HS-5 (cell line): Measurements from ENCODE around the gene AKAP1.

Experiments used
- DNase-seq: peaks from one replicate; pipeline ENCODE4 v3.0.0-alpha.2; 2012; ENCODE audit warnings: low read depth

AKAP1 gene

DNA sequence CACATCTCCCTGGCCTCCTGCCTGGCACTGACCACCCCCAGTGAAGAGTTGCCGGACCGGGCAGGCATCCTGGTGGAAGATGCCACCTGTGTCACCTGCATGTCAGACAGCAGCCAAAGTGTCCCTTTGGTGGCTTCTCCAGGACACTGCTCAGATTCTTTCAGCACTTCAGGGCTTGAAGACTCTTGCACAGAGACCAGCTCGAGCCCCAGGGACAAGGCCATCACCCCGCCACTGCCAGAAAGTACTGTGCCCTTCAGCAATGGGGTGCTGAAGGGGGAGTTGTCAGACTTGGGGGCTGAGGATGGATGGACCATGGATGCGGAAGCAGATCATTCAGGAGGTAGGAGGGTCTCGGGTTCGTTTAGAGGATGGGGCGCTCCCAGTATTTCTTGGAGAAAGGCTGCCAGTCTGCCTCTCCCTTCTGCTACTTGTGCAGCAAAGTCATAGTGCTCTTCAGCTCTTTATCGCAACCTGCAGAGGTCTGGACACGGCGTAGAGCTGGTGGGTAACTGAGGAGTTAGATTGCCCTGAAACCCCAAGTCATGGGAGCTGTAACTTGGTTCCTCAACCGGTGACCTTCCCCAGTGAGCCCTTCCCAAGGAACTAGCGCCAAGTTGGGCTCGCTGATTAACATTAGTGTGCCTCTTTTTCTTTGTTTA, 21.9 kb downstream of the AKAP1 start:
- DNase-seq = no peak

DNA sequence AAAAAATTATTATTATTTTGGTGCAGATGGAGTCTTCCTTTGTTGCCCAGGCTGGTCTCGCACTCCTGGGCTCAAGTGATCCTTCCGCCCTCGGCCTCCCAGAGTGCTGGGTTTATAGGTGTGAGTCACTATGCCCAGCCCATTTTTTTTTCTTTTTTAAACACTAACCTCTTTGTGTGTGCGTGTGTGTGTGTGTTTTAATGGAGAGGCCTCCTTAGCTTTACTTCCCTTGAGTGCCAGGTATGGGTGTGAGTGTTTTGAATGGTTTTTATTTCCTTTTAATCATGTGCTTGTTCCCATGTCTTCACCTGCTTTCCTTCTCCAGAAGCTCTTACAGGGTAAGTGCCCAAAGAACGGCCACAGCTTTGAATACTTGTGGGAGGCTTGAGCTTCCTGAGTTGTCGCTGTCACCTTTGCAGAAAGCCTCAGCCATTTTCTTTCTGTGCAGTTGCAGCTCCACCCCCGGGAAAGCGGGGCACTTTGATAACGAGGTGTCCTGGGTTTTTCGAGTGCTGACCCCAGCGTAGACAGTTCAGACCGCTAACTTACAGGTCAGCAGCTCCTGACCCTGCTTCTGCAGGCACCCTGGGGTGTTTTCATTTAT, 22.6 kb downstream of the AKAP1 start:
- DNase-seq = no peak

DNA sequence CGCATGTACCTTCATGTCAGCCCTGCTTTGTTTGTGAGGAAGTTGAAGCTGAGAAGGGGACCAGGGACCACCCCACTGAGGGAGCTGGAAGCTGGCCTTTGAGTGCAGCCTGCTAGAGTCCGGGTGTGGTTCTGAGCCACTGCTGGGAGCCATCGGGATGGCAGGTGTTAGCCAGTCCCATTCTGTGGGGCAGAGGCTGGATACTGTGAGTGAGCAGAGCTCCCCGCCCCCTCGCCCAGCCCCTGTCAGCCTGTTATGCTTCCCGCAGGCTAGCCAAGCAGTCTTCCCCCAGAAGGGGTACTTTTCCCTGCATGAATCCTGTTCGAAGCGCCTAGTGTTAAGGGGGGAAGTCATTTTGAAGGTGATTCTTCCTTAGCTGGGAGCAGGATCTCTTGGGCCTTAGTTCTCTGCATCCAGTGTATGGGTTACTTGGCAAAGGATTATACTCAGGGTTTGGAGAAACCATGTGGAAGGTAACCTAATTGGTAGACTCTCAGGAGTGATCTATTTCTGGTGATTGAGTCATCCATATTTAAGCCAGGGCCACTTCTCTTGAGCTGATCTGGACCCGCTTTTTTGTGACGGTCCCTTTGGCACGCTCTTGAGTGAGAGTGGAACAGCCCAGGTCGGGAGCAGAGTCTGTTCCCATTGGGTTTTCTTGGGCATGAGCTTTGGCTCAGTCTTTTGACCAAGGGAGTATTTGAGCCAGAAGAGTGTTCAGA, 23.8 kb downstream of the AKAP1 start:
- no peak for DNase-seq

DNA sequence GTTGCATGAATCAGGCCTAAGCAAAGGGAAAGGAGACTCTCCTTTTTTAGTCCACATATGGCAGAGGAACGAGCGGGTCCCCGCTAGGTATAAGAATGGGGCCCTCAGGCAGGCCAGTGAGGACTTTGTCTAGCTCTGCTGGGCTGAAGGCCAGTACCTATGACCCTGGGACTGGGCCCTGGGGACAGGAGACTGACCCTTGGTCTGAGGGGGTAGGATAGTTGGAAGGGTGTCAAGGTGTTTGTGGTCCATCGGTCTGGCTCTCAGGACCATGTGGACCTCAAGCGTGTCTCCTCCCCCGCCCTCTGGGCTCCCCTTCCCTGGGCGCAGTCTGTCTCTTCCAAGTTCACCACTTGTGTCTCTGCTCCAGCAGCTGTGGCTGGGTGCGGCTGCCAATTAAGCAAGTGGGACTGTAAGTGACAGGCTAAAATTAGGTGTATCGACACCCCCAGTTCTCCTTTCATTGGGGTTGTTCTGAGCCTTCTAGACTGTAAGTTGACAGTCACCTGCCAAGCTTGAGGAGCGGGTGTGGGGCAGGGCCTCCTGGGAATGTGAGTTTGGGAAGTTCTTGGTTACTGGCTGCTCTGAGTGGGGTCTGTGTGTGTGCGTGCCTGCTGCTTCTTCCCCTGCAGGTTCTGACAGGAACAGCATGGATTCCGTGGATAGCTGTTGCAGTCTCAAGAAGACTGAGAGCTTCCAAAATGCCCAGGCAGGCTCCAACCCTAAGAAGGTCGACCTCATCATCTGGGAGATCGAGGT, 24.5 kb downstream of the AKAP1 start:
- no peak for DNase-seq

DNA sequence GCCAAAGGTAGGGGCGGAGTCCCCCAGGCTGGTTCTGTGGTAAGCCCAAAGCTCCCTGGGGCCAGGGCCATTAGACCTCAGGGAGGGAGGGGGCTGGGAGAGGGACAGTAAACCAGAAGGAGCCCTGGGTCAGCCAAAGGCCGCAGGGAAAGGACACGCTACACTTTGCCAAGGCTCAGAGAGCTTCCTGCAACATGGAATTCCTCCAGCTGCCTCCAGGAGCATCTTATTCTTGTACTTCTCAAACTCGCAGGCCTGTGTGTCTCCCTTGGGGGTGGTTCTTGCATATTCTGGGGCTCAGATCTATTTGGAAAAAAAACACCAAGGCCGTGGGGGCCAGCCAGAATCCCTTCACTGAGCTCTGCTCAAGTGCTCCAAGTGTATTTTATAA, 25.1 kb downstream of the AKAP1 start:
- no peak for DNase-seq

DNA sequence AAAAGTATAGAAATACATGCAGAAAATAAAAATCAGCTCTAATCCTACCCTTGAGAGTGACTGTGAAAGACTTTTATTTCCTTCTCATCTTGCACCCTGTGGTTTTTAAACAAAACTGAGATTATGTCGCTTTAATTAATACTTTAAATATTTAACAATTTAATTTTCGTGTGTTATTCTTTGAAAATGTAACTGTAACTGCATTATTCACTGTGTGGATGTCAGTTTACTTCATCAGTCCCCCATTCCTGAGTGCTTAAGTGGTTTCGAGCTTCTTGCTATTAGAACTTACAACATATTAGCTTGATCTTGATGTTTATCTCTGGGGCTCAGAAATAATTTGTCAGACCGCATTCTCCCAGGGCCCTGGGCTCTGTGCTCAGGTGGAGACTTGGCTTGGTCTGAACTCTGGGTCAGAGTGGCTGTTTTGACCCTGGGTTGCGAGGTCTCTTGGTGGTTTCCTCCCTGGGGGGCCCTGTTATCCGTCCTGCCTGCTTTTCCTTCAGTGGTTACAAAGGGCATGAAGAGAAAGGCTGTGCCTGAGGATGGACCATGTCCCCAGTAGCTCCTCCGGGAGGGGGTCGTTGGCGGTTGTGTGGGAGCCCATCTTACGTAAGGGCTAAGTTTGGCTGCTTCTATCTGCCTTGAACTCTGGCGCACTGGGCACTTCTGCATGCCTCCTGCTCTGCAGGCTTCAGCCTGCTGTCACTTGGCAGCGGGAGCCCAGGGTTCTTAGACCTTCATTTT, 25.7 kb downstream of the AKAP1 start:
- DNase-seq = no peak

DNA sequence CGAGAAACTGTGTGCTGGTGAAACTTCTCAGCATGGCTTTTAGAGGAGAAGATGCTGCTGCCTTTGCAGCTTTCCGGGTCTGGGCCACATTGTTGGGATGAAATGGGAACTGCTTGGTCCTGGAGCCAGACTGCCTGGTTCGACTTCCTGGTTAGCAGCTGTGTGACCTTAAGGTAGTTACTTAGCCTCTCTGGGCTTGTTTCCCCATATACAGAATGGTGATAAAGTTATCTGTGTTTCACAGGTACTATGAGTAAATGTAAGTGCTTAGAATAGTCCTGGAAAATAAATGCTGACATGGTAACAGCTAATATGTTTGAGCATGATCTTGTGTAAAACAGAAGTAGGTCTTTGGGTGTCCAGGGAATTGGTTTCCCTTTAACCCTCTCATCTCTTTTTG, 26.3 kb downstream of the AKAP1 start:
- DNase-seq = no peak

DNA sequence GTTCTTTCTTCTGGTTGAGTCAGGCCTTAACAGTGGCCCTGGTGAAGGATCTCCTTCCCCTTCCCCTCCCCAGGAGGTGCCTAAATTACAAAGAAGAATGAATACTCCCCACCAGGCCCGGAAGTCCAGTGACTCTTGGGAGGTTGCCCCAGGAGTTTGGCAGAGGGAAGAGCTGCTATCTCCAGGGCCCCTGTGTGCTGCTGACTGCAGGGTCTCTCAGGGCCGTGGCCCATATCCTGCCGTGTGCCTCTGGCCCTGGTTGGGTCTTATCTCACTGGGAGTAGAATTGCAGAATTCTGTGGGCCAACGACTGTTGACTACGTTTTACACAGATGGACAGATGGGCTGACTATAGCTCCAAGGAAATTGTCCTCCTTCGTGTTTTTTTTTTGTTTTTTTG, 28.0 kb downstream of the AKAP1 start:
- DNase-seq = no peak

DNA sequence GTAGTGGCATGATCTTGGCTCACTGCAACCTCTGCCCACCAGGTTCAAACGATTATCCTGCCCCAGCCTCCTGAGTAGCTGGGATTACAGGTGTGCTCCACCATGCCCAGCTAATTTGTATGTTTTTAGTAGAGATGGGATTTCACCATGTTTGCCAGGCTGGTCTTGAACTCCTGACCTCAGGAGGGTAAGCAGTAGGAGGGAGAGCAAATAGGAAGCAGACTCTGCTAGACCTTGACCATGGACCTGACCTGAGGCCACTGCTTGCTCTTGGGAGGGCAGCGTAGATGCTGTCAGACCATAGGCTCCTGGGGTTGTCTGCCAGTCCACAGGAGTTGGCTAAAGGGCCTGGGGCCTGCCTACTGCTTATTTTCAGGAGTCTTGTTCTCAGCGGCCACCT, 28.6 kb downstream of the AKAP1 start:
- no peak for DNase-seq

DNA sequence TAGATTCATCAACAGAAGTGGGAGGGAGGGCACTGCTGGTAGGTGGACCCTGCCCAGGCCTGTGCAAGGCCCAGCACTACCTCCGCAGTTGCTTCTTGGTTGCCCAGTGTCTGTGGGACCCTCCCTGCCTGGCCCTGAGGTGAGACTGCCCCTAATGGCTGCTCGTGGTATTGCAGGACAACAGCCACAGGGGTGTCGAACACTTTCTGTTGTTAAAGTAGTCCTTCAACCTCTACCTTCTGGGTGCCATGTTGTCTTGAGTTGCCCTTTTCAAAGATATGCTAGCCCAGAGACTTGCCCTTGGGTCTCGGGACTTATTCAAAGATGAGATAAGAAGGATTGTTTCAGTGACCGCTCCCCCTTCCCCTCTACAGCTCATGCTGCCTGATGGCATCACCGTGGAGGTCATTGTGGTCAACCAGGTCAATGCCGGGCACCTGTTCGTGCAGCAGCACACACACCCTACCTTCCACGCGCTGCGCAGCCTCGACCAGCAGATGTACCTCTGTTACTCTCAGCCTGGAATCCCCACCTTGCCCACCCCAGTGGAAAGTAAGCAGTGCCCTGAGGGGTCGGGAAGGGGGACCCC, 29.1 kb downstream of the AKAP1 start:
- DNase-seq = peak; percentile 4

DNA sequence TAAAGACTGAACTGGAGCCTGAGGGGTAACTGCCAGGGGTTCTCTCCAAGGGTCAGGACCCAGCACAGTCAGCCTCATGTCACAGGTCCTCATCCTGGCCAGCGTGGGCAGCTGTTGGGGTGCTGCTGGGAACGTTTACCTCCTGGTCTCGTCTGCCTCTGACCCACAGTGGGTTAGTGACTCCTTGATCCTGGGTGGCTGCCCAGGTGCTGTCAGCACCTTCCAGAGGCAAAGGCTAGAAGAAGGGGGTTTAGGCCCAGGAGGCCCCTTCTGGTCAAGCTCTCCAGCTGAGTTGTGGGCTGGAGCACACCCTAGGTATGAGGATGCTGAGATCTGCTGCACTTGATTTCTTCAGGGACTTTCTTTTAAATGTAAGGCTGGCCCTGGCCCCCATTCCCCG, 30.3 kb downstream of the AKAP1 start:
- DNase-seq = no peak

DNA sequence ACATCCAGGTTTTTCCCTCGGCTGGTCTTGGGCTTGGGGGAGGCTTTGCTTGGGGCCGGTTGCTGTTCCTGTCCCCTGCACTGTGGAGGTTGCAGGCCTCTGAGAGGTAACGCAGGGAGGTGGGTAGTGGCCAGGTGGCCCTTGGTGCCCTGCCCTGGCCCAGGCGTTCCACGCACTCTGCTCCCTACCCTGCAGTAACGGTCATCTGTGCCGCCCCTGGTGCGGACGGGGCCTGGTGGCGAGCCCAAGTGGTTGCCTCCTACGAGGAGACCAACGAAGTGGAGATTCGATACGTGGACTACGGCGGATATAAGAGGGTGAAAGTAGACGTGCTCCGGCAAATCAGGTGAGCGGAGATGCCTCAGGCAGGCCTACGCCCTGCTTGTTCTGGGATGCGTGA, 30.9 kb downstream of the AKAP1 start:
- no peak for DNase-seq

DNA sequence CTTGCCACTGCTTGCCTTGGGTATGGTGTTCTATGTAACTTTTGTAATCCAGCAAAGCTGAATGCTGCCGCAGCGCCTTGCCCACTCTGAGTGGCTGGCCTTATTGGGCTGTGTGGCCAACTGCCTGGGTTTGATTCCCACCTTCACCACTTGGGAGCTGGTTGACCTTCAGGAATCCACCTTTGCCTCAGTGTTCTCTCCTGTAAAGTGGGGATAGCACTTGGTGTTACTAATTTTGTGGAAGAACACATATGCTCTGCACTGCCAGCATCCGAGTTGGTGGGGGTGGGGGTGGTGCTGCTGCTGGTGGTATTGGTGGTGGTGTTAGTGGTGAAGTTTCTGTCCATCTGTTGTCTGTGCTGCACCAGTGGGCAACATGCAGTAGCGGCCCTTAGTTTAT, 32.8 kb downstream of the AKAP1 start:
- no peak for DNase-seq

DNA sequence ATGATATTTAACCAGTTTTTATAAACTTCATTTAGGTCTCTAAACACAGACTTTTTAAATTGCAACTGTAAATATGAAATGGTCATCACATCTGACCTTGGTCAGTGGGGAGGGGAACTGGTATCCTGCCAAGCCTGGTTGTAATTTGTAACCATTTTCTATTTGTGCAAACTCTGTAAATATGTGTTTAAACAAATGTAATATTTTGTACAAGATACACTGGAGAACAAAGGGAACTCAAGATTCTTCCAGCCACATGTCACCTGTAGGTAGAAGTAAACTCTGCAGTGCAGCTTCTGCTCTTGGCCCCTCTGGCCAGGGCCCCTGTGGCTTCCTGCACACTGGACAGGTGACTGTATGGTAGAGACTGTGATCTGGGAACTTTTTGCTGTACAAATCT, 35.8 kb downstream of the AKAP1 start:
- DNase-seq = no peak

DNA sequence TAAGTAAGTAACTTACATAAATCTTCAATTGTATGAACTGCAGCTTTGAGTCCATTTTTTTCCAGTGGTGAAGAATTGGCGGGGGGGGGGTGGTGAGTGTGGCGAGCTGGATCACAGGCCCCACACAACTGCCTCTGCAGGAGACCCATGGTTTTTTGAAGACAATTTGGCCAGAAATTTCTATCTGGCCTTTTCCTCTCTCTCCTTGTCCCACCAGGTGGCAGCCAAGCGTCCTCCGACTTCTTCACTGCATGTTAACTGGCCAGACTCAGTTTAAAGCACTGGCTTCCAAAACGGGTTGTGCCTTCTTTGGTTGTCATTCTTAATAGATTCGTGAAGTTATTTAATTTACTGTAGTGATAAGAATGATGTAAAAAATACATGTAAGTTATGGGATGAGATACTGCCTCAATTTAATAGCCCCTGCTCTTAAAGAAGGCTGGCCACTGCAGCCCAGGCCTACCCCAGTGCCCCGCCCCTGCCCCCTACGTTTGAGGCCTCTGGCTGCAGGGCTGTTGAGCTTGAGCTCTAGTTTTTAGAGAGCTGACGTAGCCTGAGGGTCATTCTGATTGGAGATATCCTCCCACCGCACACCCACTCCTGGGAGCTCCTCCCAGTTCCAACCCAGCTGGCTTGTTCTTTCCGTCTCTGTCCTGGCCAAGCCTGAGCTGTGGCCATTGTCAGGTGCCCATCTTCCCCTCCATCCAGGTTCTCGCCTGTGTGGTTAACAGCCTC, 36.4 kb downstream of the AKAP1 start:
- DNase-seq = no peak

DNA sequence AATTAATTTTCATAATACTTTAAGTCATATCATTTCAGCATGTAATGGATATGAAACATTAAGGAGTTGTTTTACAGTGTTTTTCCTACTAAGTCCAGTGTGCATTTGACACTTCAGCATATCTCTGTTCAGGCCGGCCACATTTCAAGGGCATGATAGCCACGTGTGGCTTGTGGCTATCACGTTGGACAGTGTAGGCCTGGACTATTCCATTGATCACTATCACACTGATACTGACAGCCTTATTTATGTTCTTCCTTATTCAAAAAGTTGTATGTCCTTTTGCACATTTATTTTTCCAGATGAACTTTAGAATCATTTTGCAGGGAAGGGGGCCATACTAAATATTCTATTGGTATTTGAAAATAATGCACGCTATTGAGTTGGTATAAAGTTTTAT, 39.0 kb downstream of the AKAP1 start:
- DNase-seq = no peak

DNA sequence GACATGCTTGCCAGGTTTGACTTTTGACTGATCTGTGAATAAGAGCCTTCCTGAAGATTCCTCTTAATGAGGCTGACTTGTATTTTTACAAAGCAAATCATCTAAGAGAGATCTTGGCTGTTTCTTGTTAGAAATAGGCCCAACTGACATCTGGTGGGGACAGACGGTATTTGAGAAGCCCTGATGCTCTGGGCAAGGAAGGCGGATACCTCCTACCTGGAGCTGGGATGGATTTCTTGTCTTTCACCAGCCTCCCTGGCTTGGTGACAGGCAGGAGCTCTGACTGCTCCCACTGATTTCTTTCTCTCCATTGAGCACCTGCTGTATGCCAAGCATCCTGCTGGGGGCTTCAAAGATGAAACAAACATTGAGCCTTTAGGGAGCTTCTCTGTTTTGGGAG, 40.4 kb downstream of the AKAP1 start:
- DNase-seq = no peak

DNA sequence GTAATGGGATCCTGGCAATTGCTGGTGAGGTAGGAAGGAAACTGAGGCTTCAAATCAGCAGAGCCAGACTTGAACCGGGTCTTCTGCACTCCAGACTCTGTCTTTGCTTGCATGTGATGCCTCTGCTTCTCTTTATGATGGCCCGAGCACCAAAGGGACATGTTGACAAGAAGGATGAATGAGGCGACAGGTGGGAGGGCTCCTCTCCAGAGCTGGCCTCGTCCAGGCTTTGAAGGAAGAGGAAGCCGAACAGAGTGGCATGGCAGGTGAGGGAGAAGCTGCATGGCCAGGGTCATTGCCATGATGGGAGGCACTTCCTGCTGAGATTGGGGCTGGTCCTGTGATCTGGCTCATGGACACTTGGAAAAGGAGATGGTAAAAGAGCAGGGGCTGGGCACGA, 40.8 kb downstream of the AKAP1 start:
- no peak for DNase-seq

DNA sequence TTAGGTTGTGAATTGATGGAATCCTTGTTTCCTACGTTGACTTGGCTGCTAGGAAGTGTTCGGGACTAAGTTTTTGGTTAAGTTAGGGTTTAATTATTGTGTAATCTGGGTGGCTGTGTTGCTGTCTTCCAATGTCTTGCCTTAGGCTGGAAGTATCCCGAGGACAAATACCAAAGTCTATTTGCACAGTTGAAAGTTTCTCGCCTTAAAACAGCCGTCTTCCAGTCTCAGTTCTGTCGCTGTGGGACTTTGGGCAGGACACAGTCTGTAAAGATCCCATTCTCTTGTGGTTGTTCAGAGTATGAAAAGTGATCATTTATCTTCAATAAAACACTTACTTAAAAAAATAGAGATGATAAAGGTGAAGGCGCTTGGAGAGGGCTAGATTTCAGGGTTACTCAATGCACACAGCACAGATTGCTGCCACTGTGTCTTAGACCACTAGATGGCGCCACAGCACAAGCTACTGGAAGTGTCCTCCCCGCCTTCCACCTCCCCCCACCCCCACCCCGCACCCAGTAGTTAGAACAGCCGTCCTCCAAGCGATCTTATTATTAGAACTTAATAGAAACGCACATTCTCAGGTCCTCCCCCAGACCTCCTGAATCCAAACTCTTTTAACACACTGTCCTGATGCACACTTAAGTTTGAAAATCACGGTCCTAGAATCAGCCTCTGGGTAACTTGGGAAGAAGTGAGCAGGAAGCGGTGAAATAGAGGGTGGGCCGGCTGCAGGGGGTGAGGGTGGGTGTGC, 45.8 kb downstream of the AKAP1 start:
- DNase-seq = peak; percentile 31

DNA sequence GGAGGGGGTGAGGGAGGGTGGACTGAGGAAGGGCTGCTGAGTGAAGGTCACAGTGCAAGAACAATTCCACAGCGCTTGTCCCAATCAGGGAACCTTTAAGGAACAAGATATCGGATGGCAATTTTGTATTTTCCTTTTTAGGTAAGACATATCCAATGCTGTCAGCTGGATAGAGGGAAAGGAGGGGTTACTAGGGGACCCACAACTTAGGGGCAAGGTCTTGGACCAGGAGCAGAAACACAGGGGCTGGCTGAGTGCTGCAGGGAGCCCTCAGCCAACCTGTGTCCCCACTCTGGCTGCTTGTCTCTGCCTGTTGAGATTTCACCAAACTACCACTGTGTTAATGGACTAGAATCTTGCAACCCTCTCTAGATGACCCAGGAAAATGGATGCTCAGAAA, 47.6 kb downstream of the AKAP1 start:
- DNase-seq = no peak
